Astrocyte of the cerebellum (primary cell): ENCODE measurements around the gene SULT1A1.
"Not testable (repeated sequence)": the region's sequence is repeated elsewhere in the genome, so short reads cannot be mapped to it uniquely, and the experiment has no call there.

Experiments
- DNase-seq: peaks from one replicate; pipeline ENCODE4 v3.0.0-alpha.2; 2011; ENCODE audit warnings: low read depth
- H3K4me3 ChIP-seq: 2 replicates; pipeline ENCODE4 v1.5.1; 2011; ENCODE audit warnings: mild to moderate bottlenecking, low read depth, low read length, moderate library complexity
- CTCF ChIP-seq: IDR thresholded peaks from 2 replicates; pipeline ENCODE4 v1.5.1; 2012; ENCODE audit warnings: low read length, low read depth, moderate library complexity, mild to moderate bottlenecking; ENCODE audit errors: missing control alignments
- in situ Hi-C: cut with HindIII; loops from 2 replicates; pipeline ENCODE4 v1.10.0; 2017; ENCODE audit warnings: low sequenced_read_pairs

SULT1A1 gene

DNA sequence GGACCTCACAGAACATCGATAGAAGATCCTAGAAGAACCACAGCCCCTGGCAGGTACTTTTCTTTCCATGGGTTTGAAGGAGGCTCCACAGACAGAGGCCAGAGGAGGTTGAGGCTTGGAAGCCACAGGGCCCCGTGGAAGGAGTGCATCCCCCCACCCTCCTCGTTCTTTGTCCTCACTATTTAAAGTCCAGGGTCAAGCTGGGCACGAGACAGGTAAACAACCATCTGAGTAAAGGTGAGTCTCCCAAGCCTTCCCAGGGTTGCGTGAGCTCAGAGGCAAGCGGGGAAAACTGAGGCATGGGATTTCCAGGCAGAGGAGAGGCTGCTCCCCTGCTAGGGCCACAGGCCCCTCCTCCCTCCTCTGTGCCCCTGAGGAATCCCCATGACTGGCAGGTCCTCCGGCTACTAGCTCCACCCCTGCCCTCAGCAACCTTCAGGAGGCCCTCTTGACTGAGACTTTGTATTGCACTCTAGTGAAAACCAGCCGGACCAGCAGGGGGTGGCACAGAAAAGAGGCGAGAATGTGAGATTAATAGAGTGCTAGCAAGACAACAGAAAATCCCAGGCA is 12.1 kb downstream of the SULT1A1 start:
- no peak for DNase-seq
- no peak overlapping the region for H3K4me3 ChIP-seq
- no peak for TF ChIP-seq CTCF
- in situ Hi-C loops = no loop called here

GRCh38 chr16:28596840-28597691 is 12.8 kb downstream of the SULT1A1 start, which contains the start of gene SULT1A2:
TSS of gene SULT1A2 (minus strand) at chr16:28597050. CDS start at chr16:28595930, 1,120 bp downstream.
- DNase-seq = no peak
- no peak within 1 kb of the TSS for H3K4me3 ChIP-seq
- no peak for TF ChIP-seq CTCF
- in situ Hi-C loops = no loop called here

- TF ChIP-seq CTCF = no peak
- no peak for DNase-seq
- H3K4me3 ChIP-seq = no peak overlapping the region
- in situ Hi-C loops = no loop called here
These were observed 13.7 kb downstream of the SULT1A1 start for GRCh38 chr16:28596115-28596630.

GRCh38 chr16:28595451-28595850 is 14.4 kb downstream of the SULT1A1 start:
- H3K4me3 ChIP-seq, DNase-seq, in situ Hi-C loops: not testable (repeated sequence)

GRCh38 chr16:28592979-28593553 is 16.8 kb downstream of the SULT1A1 start:
- no peak for TF ChIP-seq CTCF
- no peak overlapping the region for H3K4me3 ChIP-seq
- in situ Hi-C loops = no loop called here
- DNase-seq = no peak

GRCh38 chr16:28592511-28592910 is 17.3 kb downstream of the SULT1A1 start:
- no peak for TF ChIP-seq CTCF
- DNase-seq = no peak
- in situ Hi-C loops = no loop called here
- no peak overlapping the region for H3K4me3 ChIP-seq
